Ecto neural progenitor cell (in vitro differentiated cells): ENCODE measurements around the gene IMPA2.
"Not testable (repeated sequence)": the region's sequence is repeated elsewhere in the genome, so short reads cannot be mapped to it uniquely, and the experiment has no call there.

Source experiments
- DNase-seq: peaks from one replicate; pipeline ENCODE4 v3.0.0-alpha.2; 2018; ENCODE audit warnings: low spot score

Gene IMPA2

GRCh38 chr18:12076424-12077140, 95.3 kb downstream of the IMPA2 start:
- peak; percentile 66 for DNase-seq

GRCh38 chr18:12077994-12078393, 96.7 kb downstream of the IMPA2 start:
- not testable (repeated sequence) for DNase-seq

- DNase-seq = no peak
Observed at GRCh38 chr18:12079491-12080237, 98.4 kb downstream of the IMPA2 start.
